MCF 10A (cell line): ENCODE measurements around the gene TUBGCP2. TPM values are rescaled to one million over a fixed set of nuclear protein-coding genes. Genes with fewer than 3 reads are reported as not detected.

ENCODE experiments used
- BruUV-seq: library from RNA; stranded (reverse); fragments of 400-500 nt; replicated peaks from 2 replicates; lab custom pipeline; 2021; lab: Mats Ljungman, UMichigan
- CTCF ChIA-PET: fragments of 300-600 bp; sonication (Branson Sonifier 250); formaldehyde crosslinking; extraction: SDS; loops from one replicate; lab custom pipeline; 2021; ENCODE audit warnings: antibody characterized with exemption, inconsistent platforms; lab: Yijun Ruan, JAX
- POLR2A ChIA-PET: fragments of 300-600, 350-650 bp; sonication (Branson Sonifier 250); formaldehyde crosslinking; extraction: SDS; loops from one replicate; lab custom pipeline; 2020; ENCODE audit warnings: antibody characterized with exemption, inconsistent platforms; lab: Yijun Ruan, JAX
- DNase-seq: peaks from one replicate; pipeline ENCODE4 v3.0.0-alpha.2; 2018; ENCODE audit not compliant: unreplicated experiment
- H3K27ac Mint-ChIP-seq: one replicate; pipeline ENCODE4 v1.8.0; 2022; ENCODE audit warnings: mild to moderate bottlenecking, low read depth, mixed read lengths; ENCODE audit not compliant: unreplicated experiment
- H3K27me3 Mint-ChIP-seq: one replicate; pipeline ENCODE4 v1.8.0; 2022; ENCODE audit warnings: mixed read lengths; ENCODE audit not compliant: insufficient read depth, unreplicated experiment
- H3K36me3 Mint-ChIP-seq: one replicate; pipeline ENCODE4 v1.8.0; 2022; ENCODE audit warnings: mild to moderate bottlenecking, moderate library complexity, mixed read lengths; ENCODE audit not compliant: insufficient read depth, unreplicated experiment
- H3K4me1 Mint-ChIP-seq: one replicate; pipeline ENCODE4 v1.8.0; 2022; ENCODE audit warnings: mixed read lengths; ENCODE audit not compliant: insufficient read depth, unreplicated experiment
- H3K4me3 Mint-ChIP-seq: one replicate; pipeline ENCODE4 v1.8.0; 2022; ENCODE audit warnings: mild to moderate bottlenecking, moderate library complexity, mixed read lengths; ENCODE audit not compliant: unreplicated experiment
- H3K9me3 Mint-ChIP-seq: one replicate; pipeline ENCODE4 v1.8.0; 2022; ENCODE audit warnings: mixed read lengths; ENCODE audit not compliant: unreplicated experiment
- intact Hi-C: fragments of 100-400 bp; cut with micrococcal nuclease; formaldehyde crosslinking; loops from 2 replicates; pipeline ENCODE4 v1.14.1; 2022
- total RNA-seq: library from RNA; stranded (reverse); gene quantifications from 2 replicates; pipeline ENCODE4 v1.2.3, GENCODE V29; 2022
- TF ChIP-seq, protein P1 (sequence below): fragments of 200-600 bp; IDR thresholded peaks from one replicate; pipeline ENCODE4 v1.8.0; 2022; ENCODE audit warnings: antibody characterized with exemption, mild to moderate bottlenecking; ENCODE audit not compliant: unreplicated experiment

TUBGCP2 gene
- total RNA-seq, 1 experiment from 2014 or later = 95.9 TPM

DNA sequence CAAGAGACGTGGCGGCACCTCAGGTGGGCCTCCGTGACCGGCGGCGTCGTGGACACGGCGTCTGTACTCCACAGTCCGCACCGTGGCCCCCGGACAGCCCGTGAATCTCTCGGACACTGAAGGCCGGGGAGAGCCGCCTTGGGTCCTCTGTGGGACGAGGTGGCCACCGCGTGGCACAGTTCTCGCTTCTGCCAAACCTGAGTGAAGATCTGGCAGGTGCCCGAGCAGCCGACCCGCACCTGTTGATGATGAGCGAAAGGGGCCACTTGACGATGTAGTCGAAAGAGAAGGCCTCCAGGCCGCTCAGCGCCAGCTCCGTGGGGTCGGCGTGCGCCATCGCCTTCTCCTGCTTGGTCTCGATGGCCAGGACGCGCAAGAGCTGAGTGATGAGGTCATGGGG lies 23.5 kb downstream of the TUBGCP2 start:
- no peaks in the 10 kb centered on the region for H3K27me3 Mint-ChIP-seq
- H3K36me3 Mint-ChIP-seq = peaks cover 74% of the 10 kb centered on the region
- H3K4me1 Mint-ChIP-seq = no peaks in the 10 kb centered on the region
- H3K9me3 Mint-ChIP-seq = no peaks in the 10 kb centered on the region
- DNase-seq = no peak
- TF ChIP-seq, protein P1, sequence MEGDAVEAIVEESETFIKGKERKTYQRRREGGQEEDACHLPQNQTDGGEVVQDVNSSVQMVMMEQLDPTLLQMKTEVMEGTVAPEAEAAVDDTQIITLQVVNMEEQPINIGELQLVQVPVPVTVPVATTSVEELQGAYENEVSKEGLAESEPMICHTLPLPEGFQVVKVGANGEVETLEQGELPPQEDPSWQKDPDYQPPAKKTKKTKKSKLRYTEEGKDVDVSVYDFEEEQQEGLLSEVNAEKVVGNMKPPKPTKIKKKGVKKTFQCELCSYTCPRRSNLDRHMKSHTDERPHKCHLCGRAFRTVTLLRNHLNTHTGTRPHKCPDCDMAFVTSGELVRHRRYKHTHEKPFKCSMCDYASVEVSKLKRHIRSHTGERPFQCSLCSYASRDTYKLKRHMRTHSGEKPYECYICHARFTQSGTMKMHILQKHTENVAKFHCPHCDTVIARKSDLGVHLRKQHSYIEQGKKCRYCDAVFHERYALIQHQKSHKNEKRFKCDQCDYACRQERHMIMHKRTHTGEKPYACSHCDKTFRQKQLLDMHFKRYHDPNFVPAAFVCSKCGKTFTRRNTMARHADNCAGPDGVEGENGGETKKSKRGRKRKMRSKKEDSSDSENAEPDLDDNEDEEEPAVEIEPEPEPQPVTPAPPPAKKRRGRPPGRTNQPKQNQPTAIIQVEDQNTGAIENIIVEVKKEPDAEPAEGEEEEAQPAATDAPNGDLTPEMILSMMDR = no peak
- H3K4me3 Mint-ChIP-seq = no peak overlapping the region
- POLR2A ChIA-PET = no interaction called here
- H3K27ac Mint-ChIP-seq = no peak overlapping the region
- CTCF ChIA-PET = no interaction called here
- intact Hi-C loops = no loop called here
- no TSS peak for BruUV-seq

DNA sequence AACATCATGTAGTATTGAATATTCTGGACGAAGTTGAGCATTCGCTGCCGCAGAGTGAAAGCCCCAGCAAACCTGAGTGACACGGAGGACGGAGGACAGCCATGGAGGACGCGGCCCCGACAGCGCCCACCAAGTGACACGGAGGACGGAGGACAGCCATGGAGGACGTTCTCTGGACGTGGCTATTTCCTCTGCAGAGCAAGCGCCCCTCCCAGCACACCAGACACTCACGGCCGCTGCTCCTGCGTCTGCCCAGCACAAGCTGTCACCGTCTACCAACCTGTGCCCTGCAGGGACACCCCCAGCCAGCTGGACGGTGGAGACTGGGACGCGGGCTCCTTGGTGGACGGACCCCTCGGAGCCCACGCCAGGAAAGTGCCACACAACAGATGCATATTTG lies 24.7 kb downstream of the TUBGCP2 start:
- H3K36me3 Mint-ChIP-seq = peaks cover 69% of the 10 kb centered on the region
- DNase-seq = no peak
- CTCF ChIA-PET = interaction anchor here (0.5 to 0.7 kb wide), 3 partner anchors 9 to 330 kb away, joined by 3 read pairs; no protein-coding TSS in a partner anchor
- H3K27me3 Mint-ChIP-seq = no peaks in the 10 kb centered on the region
- POLR2A ChIA-PET = no interaction called here
- no peaks in the 10 kb centered on the region for H3K9me3 Mint-ChIP-seq
- H3K27ac Mint-ChIP-seq = no peak overlapping the region
- BruUV-seq = no TSS peak
- peaks cover under 1% of the 10 kb centered on the region for H3K4me1 Mint-ChIP-seq
- intact Hi-C loops = no loop called here
- TF ChIP-seq, protein P1 = no peak
- H3K4me3 Mint-ChIP-seq = no peak overlapping the region

DNA sequence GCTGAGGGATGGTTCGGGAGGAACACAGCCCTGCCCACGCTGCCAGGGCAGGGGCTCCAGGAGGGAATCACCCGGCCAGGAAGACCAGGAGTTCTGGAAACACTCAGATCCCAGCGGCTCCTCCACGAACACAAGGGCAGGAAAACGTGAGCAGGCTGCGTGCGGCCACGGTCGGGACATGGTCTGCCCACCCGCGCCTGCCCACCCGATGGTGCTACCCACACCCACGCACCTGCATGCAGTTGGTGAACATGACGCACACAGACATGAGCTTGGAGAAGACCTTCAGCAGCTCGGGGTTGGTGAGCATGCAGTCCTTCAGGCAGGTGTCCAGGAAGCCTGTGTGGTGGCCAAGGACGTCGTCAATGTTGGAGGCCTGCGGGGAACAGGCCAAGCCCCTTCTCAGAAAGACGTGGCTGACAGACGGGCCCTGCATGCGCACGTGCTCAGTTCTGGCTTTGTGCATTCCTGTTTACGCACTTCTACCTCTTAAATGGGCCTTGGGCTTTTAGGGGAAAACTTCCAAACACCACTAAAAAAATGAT lies 25.8 kb downstream of the TUBGCP2 start:
- Mint-ChIP-seq H3K27ac (no peak overlapping the region), H3K36me3 (peaks cover 65% of the 10 kb centered on the region), H3K27me3 (no peaks in the 10 kb centered on the region), H3K4me3 (no peak overlapping the region), H3K4me1 (peaks cover 11% of the 10 kb centered on the region), H3K9me3 (no peaks in the 10 kb centered on the region)
- intact Hi-C loops = no loop called here
- ChIA-PET POLR2A (no interaction called here), CTCF (interaction anchor here (1.5 kb wide), 2 partner anchors 12 to 24 kb away, joined by 4 to 8 read pairs; no protein-coding TSS in a partner anchor)
- DNase-seq = no peak
- BruUV-seq = no TSS peak
- TF ChIP-seq, protein P1 = no peak

DNA sequence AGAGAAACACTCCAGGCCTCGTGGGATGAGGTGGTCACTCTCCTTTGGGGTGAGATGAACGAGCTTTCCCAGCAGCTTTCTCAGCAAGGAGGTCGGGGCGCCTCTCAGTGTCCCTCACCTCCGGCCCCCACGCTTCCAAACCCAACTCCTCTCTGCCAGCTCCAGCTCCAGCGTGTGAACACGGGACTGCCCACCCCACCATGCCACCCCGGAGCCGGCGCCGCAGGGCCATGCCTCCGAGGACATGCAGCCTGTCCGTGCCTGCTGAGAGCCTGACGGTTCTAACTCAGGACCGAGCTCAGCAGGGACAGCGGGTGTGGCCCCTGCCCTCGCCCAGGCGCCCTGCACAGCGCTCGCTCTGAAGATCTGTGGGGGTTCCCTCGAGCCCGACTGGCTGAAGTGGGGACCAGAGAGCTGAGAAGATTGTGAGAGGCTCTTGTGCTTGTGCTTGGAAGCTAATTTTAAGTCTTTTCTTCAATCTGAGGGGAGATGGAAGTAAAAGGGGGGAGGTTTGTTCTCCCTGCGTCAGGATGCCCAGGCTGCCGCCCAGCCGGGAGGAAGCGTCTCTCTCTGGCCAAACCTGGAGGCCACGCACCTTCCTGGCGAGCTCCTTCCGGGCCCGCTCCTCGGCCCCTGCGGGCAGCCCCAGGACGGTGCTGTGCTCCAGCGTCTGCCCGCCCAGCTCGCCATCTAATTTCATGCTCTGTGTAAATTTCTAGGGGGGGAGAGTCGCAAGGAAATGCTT lies 26.9 kb downstream of the TUBGCP2 start:
- Mint-ChIP-seq H3K27me3 (no peaks in the 10 kb centered on the region), H3K4me1 (peaks cover 16% of the 10 kb centered on the region), H3K27ac (no peak overlapping the region), H3K9me3 (no peaks in the 10 kb centered on the region), H3K4me3 (no peak overlapping the region), H3K36me3 (peaks cover 54% of the 10 kb centered on the region)
- intact Hi-C loops = no loop called here
- BruUV-seq = no TSS peak
- POLR2A ChIA-PET = no interaction called here
- TF ChIP-seq, protein P1 = no peak
- no peak for DNase-seq
- CTCF ChIA-PET = interaction anchor here (0.7 to 1.5 kb wide), 3 partner anchors 13 to 26 kb away, joined by 3 to 8 read pairs (median 4); no protein-coding TSS in a partner anchor
